Cardiac muscle cell (in vitro differentiated cells and primary cell): ENCODE results near the gene TTYH3. TPM values are rescaled to one million over a fixed set of nuclear protein-coding genes. Genes with fewer than 3 reads are reported as not detected.
A peak's percentile ranks its signal among the peaks of the same experiment; 100 is the strongest.

Experiments used
- DNase-seq, 2 donors: peaks; one replicate each; pipeline versions ENCODE4 v3.0.0 to v3.0.0-alpha.2; 2010 to 2017; ENCODE audit warnings: low read depth in 1 of 2, low spot score in 1 of 2
- H3K27ac ChIP-seq: fragments of 200-600 bp; sonication (generic); 2 replicates; pipeline ENCODE4 v1.5.1; 2016
- H3K27me3 ChIP-seq: fragments of 200-600 bp; sonication (generic); 2 replicates; pipeline ENCODE4 v1.6.0; 2016; ENCODE audit warnings: control low read depth
- H3K36me3 ChIP-seq: fragments of 200-600 bp; sonication (generic); 2 replicates; pipeline ENCODE4 v1.5.1; 2016; ENCODE audit warnings: control low read depth
- H3K4me1 ChIP-seq: fragments of 200-600 bp; sonication (generic); 2 replicates; pipeline ENCODE4 v1.8.1; 2017; ENCODE audit warnings: low read depth, mild to moderate bottlenecking, mixed run types
- H3K4me3 ChIP-seq: fragments of 200-600 bp; sonication (generic); 2 replicates; pipeline ENCODE4 v1.5.1; 2016; ENCODE audit warnings: mild to moderate bottlenecking
- H3K9me3 ChIP-seq: fragments of 200-600 bp; sonication (generic); 2 replicates; pipeline ENCODE4 v1.5.1; 2017; ENCODE audit warnings: low read depth, mild to moderate bottlenecking, control low read depth
- polyA plus RNA-seq: library from polyadenylated mRNA; unstranded; fragments of >200 nt; fragmentation: Nextera tagmentation; extraction: Ambion mirVana; gene quantifications from 2 replicates; pipeline ENCODE4 v1.2.1, GENCODE V29; 2016
- total RNA-seq: library from RNA; depleted of rRNA; stranded (reverse); fragments of >200 nt; gene quantifications from 2 replicates; pipeline ENCODE4 v1.2.3, GENCODE V29; 2016
- TF ChIP-seq, protein P1 (sequence below): IDR thresholded peaks from 2 replicates; pipeline ENCODE4 v1.5.1; 2012; ENCODE audit warnings: low read depth, mild to moderate bottlenecking, low read length

The TTYH3 gene
- total and polyA plus RNA-seq, 2 experiments from 2014 or later, result 64.6 to 86.6 TPM

DNA sequence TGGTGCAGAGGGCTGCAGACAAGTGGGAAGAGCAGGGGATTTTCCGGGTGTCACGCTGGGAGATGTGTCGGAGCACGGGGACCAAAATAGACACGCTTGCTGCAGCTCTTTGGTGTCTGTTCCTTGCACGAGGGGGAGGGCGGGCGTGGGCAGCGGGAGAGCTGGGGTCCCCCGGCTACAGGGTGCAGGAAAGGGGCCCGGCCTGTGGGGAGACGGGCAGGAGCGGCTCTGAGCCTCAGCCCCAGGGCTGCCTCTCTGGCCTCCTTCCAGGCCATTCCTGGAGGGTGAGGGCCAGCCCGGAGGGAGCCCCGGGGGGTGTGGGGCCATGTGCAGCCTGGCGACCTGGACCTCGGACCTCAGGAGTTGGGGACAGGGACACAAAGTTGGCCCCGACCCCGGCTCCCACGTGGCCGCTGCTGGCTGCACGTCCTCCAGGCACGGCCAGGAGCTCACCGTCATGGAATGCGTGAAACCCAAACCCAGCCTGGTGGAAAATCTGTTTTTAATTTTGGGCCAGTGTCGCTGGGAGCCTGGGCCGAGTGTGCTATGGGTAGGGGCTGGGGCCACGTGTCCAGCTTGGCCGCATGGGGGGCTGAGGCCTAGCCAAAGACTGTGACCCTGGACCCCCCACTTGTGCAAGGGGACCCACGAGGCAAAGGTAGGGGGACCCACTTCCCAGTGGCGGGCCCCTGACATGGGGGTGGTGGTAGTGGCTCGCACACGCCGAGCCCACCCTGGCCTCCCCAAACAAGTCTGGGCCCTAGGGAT is 6.6 kb downstream of the TTYH3 start:
- H3K36me3 ChIP-seq, result no peaks in the 10 kb centered on the region
- no peaks in the 10 kb centered on the region for H3K27me3 ChIP-seq
- TF ChIP-seq, protein P1, sequence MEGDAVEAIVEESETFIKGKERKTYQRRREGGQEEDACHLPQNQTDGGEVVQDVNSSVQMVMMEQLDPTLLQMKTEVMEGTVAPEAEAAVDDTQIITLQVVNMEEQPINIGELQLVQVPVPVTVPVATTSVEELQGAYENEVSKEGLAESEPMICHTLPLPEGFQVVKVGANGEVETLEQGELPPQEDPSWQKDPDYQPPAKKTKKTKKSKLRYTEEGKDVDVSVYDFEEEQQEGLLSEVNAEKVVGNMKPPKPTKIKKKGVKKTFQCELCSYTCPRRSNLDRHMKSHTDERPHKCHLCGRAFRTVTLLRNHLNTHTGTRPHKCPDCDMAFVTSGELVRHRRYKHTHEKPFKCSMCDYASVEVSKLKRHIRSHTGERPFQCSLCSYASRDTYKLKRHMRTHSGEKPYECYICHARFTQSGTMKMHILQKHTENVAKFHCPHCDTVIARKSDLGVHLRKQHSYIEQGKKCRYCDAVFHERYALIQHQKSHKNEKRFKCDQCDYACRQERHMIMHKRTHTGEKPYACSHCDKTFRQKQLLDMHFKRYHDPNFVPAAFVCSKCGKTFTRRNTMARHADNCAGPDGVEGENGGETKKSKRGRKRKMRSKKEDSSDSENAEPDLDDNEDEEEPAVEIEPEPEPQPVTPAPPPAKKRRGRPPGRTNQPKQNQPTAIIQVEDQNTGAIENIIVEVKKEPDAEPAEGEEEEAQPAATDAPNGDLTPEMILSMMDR, result no peak
- no peak overlapping the region for H3K4me3 ChIP-seq
- DNase-seq, result peak in 1 of 2 donors; percentile 46
- no peaks in the 10 kb centered on the region for H3K9me3 ChIP-seq
- H3K4me1 ChIP-seq, result peaks cover 52% of the 10 kb centered on the region
- peak overlapping the region; percentile 83 for H3K27ac ChIP-seq

DNA sequence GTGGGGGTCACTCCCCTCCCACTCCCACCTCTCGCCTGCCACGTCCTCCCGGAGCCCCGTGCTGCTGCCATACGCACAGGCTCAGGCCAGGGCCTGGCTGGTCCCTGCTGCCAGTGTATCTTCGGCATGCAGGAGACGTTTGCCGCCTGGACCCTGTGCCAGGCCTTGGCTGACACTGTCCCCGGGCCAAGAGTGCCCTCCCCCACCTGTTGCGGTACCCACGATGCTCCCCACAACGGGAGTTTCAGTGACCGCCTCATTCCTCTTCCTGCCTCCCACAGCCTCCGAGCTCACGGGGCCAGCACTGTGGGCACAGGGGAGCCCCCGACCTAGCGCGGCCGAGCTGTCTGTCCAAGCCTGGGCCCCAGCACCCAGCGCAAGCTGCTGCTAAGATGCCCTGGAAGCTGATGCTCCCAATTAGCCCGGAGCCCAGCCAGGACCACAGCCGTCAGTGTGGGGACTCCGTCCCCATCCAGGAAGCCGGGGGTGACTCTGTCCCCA is 7.4 kb downstream of the TTYH3 start:
- TF ChIP-seq, protein P1, result no peak
- Histone ChIP-seq H3K36me3 (no peaks in the 10 kb centered on the region), H3K4me1 (peaks cover 45% of the 10 kb centered on the region), H3K27me3 (no peaks in the 10 kb centered on the region), H3K4me3 (no peak overlapping the region), H3K27ac (peak overlapping the region; percentile 83), H3K9me3 (no peaks in the 10 kb centered on the region)
- no peak for DNase-seq

DNA sequence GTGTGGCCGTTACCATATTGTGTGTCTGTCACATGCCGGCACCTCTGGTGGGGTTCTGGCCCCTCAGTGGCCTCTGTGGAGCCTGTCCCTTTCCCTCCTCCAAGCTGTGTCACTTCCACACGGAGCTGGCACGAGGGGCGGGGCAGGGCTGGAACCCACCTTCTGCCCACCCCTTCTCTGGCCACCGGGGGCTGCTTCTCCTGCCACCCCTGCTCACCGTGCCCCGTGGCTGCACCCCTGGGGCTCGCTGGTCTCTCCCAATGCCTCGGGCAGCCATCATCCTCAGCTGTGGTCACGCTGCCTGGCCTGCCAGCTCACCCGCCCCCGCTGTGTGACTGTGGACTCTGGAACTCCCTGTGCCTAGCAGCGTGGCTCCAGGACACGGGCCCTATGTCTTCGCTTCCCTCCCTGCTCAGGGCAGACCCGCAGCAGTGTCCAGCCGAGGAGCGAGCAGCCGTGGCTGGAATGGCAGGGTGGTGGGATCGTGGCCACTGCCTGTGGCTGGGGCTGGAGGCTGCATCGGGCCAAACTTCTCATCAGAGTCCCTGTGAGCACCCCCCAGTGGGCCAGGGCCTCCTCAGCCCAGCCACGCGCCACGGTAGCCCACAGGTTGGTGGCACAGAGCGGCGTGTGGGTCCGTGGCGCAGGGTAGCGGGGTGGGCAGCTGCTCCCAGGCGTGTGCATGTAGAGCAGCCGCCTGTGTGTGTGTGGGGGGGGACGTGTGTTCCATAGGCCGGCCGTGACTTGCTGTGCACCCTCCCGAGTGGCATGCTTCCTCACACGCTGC is 8.1 kb downstream of the TTYH3 start:
- H3K27me3 ChIP-seq, result no peaks in the 10 kb centered on the region
- TF ChIP-seq, protein P1, result no peak
- H3K27ac ChIP-seq, result peak overlapping the region; percentile 17
- no peaks in the 10 kb centered on the region for H3K9me3 ChIP-seq
- peaks cover 42% of the 10 kb centered on the region for H3K4me1 ChIP-seq
- H3K4me3 ChIP-seq, result no peak overlapping the region
- H3K36me3 ChIP-seq, result no peaks in the 10 kb centered on the region
- no peak for DNase-seq

DNA sequence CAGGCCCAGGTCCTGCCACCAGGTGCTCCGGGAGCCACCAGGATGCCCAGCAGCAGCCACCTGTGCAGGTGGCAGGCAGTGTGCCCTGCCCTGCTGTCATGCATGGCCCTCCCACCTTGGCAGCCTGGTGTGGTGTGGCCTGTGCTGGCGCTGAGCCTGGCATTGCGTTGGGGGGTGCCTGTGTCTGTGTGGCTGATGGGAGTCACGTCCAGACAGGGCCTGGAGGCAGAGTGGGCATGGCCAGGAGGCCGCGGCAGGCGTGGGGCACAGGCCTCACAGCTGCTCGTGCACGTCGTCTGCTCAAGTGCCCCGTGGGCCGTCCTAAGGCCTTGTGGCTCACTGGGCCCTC is 8.7 kb downstream of the TTYH3 start:
- H3K4me1 ChIP-seq, result peaks cover 48% of the 10 kb centered on the region
- H3K36me3 ChIP-seq, result no peaks in the 10 kb centered on the region
- peak overlapping the region; percentile 79 for H3K27ac ChIP-seq

DNA sequence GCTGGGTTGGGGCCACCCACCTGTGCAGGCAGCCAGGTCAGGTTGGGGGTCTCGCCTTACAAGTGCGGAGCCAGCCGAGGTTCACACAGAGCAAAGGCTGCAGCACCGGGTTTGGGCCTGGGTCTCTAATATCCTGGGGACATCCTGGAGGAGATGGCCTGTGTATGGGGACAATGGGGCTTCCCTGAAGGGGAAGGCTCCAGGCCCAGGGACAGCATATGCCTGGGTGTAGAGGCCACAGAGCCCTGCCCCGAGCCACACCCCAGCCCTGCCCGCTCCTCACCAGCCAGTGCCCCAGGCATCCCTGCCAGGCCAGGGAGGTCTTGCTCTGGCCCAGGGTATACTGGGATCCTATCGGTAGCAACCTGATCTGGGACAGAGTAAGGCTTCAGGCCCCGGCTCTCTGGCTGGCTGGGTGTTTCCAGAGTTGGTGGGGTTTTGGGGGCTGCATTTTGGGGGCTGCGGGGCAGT is 9.1 kb downstream of the TTYH3 start:
- Histone ChIP-seq H3K27me3 (no peaks in the 10 kb centered on the region), H3K4me3 (no peak overlapping the region), H3K36me3 (no peaks in the 10 kb centered on the region), H3K27ac (peak overlapping the region; percentile 79), H3K9me3 (no peaks in the 10 kb centered on the region), H3K4me1 (peaks cover 48% of the 10 kb centered on the region)
- TF ChIP-seq, protein P1, result no peak
- no peak for DNase-seq

More for the DNA sequence above, 8.7 kb downstream of the TTYH3 start:
- Histone ChIP-seq H3K4me3 (no peak overlapping the region), H3K9me3 (no peaks in the 10 kb centered on the region), H3K27me3 (no peaks in the 10 kb centered on the region)
- no peak for DNase-seq
- TF ChIP-seq, protein P1, result no peak
